ENCODE measurements around the gene COLEC12. TPM values are rescaled to one million over a fixed set of nuclear protein-coding genes. Genes with fewer than 3 reads are reported as not detected.
"Not testable (repeated sequence)": the region's sequence is repeated elsewhere in the genome, so short reads cannot be mapped to it uniquely, and the experiment has no call there.

COLEC12 gene
- polyA plus RNA-seq, 3 donors = 20.9 to 28.6 (median 25.4) TPM

GRCh38 chr18:415617-416612, 84.6 kb downstream of the COLEC12 start:
- no peak for DNase-seq

- no peak for DNase-seq
Measured at GRCh38 chr18:415047-415446, 85.5 kb downstream of the COLEC12 start.

DNA sequence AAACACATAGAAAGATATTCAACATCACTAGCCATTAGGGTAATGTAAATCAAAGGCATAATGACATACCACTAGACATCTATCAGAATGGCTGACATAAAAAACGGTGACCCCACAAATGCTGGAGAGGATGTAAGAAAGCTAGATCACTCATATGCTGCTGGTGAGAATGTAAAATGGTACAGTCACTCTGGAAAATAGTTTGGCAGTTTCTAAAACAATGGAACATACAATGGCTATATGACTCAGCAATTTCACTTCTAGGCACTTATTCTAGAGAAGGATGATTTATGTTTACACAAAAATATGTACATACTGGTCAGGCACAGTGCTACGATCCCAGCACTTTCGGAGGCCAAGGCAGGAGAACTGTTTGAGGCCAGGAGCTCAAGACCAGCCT, 87.3 kb downstream of the COLEC12 start:
- DNase-seq = no peak

DNA sequence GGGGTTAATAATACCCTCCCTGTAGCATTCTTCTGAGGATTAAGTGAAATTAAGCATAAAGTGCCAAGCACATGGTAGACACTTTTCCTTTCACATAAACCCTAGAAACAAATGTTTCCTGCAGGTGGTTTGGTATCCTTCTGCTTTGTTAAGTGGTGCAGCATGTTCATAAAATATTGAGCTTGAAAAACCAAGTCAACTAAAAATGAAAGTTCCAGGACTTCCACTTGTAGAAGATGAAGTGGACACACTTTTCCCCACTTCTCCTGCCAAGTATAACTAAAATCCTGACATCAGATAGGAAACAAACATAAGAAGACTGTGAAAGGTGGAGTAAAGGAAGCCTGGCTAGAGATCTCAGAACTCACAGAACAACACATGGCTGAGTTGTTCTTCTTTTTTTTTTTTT, 90.5 kb downstream of the COLEC12 start:
- DNase-seq = no peak

DNA sequence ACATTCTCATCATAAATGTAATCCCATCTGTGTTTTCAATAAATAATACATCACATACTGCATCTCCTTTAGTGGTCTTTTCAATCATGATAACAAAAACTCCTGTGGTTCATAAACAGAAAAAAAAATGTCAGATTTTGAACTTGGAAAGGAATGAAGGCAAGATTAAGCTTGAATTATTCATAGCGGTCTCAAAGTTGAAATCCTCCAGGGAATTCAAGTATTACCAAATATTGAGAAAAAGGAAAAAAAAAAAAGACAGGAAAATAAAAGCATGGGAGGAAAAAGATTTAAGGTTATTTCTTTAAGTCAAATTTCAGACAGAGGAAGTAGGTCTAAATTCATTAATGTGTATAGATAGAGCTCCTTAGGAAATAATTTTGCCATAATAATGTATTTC, 92.1 kb downstream of the COLEC12 start:
- no peak for DNase-seq

DNA sequence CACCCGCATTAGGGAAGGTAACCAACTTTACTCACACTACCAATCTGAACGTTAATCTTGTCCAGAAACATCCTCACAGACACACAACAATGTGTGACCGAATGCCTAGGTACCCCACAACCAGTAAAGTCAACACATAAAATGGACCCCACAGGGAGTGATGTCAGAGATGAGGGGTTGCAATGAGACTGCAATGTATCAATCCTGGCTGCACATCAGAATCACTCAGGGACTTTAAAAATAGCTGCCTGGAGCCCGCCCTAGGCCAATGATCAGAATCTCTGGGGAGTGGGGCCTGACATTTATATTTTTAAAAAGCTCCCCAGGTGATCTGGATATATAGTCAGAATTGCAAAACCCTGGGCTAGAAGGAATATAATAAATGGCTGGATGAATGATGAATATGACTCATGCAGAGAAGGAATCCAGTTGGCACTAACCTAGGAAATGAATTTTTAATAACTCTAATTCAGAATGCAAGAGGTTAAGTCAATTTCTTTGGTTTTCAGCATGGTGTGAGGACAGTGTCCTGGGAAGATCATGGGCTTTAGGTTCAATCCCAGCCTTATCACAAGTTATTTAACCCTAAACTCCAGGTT, 92.8 kb downstream of the COLEC12 start:
- DNase-seq = no peak

GRCh38 chr18:407191-407590, 93.3 kb downstream of the COLEC12 start:
- no peak for DNase-seq

GRCh38 chr18:406677-407076, 93.8 kb downstream of the COLEC12 start:
- no peak for DNase-seq

- DNase-seq = not testable (repeated sequence)
Measured at GRCh38 chr18:405006-405405, 95.5 kb downstream of the COLEC12 start.

DNA sequence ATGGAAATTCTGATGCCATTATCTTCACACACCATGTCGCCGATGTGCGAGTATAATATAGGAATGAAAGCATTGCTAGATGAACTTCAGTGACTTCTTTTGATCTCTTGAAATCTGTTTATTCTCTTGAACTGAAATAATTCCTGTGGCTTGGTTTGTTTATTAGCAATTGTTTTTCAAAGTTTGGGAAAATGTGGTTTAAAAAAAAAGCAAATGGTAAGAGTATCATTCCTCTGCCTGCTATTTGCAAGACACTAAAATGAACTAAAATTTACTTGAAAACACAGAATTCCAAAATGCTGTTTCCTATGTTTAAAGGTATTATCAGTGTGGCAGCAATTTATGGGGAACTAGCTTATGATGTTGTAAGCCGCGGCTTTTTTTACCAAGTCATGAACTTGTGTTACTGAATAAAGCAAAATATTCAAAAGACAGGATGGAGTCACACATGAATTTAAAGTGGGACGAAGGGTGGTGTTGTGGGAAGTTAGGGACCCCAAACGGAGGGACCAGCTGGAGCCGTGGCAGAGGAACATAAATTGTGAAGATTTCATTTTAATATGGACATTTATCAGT, 96.4 kb downstream of the COLEC12 start:
- no peak for DNase-seq

- DNase-seq = no peak
Measured at GRCh38 chr18:402129-402528, 98.4 kb downstream of the COLEC12 start.

DNA sequence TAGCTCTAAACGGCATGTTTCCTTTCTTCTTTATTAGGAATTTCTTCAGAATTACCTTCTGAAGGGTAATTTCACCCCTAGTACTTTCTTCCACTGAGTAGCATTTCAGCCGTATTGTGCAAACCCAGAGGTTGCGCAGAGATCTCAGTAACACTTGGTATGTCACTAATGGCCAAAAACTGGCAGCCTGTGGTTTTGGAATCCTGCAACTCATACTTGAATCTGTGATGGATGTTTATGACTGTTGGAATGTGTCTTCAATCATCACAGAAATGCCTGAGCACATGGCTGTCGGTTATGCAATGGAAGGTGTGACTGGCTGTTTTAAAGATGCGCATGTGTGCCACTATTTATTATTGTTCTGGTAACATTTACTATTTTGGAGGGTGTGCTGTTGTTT, 100.0 kb downstream of the COLEC12 start:
- DNase-seq = no peak

- no peak for DNase-seq
Measured at GRCh38 chr18:399631-400135, 100.8 kb downstream of the COLEC12 start.

DNA sequence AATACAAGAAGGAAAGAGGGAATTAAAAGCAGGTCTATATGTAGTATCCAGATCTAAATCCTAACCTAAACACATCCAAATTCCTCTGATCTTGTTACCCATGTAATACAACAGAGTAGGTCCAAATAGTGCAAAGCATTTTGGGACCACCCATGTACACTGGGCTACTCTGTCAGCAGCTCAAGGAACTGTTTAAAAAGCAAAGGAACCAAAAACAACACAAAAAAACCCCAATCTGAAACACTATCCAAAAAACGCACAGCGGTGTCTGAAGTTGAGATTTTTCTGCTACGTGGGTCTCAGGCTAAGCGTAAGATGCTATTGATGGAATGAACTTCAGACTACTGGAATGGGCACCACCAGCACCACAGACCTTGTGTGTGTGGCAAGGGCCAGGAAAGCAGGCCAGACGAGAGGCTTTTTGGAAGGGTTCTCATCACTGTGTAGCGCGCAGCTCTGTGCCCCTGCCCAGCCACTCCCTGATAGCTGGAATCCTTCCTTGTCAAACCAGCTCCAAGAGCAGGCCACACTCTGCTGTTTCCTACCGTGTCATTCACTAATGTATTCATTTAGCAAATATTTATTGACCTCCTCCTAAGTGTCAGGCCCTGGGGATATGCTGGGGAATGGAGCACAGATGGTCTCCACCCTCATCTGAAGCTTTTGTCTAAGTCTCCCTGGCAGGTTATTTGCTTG, 101.4 kb downstream of the COLEC12 start:
- DNase-seq = no peak

- DNase-seq = no peak
Measured at GRCh38 chr18:396556-396955, 103.9 kb downstream of the COLEC12 start.

GRCh38 chr18:396251-396555, 104.3 kb downstream of the COLEC12 start:
- no peak for DNase-seq

GRCh38 chr18:395456-396250, 104.8 kb downstream of the COLEC12 start:
- no peak for DNase-seq

DNA sequence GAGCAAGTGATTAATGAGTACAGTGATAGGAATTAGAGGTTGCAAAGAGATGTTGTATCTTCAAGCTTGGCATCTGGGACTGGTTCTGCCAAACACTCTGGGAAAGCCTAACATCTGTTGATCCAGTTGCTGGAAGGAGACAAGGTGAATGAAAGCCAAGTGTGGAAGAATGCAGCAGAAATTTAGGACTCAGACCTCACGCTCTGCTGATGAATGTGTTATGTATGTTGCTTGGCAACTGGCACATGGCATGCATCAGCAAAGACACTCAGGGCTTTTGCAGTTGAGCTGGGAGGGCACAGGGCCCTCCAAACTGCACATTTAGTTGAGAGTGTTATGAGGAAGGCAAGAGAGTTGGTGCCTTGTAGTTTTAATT, 105.5 kb downstream of the COLEC12 start:
- peak; percentile 60 for DNase-seq

DNA sequence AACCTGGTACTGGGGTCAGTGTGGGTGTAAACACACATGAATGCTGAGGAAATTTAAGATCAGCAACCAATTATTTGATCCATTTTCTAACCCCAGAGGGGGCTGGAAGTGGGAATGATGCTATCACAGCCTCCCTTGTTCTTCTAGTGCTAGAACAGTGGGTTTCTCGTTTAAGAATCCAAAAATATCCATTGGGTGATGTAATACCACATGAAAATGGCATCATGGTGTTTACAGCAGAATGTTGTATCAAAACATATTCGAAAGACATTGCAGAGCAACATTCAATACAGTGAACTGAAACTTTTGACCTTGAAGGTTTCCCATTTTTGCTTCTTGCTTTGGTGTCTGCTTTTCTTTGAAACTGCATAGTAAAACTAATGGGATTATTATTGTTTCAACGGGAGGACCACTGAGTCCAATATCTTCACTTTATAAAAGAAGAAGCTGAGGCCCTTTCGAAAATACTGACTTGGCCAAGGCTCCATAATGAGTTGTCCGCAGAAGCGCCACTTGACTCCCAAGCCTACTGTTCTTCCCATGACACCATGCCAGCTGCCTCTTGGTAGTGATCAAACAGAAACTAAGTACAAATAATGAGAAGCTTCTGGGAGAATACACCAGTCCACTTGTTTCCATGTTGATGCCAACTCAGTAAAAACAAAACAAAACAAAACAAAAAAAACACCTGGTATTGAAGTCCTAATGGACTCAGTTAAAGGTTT, 106.1 kb downstream of the COLEC12 start:
- DNase-seq = no peak

DNA sequence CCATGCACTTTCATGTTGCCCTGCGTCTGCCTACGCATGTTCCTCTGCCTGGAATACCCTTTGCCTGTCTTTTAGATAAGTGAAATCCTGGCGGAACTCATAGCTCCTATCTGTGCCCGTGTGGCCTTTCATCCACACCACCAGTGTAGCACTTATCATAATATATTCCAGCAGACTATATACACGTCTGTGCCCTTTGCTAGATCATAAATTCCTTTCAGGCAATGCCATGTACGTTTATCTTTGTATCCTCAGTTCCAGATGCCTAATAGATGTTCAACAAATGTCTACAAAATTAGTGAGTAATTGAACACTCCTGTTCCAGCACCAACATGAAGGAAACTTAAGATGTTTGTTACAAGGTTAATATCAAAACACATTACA, 106.9 kb downstream of the COLEC12 start:
- no peak for DNase-seq
